Astrocyte (in vitro differentiated cells and primary cell): ENCODE measurements around the gene TNIP1.

Experiments used
- CTCF ChIP-seq: IDR thresholded peaks from 2 replicates; pipeline ENCODE4 v1.5.1; 2011; ENCODE audit warnings: low read depth, mild to moderate bottlenecking, inconsistent platforms, low read length, moderate library complexity; ENCODE audit not compliant: insufficient read depth
- EZH2 ChIP-seq: IDR thresholded peaks from 2 replicates; pipeline ENCODE4 v1.6.1; 2012; ENCODE audit warnings: mild to moderate bottlenecking, low read length, inconsistent platforms; ENCODE audit not compliant: insufficient read depth

- TF ChIP-seq CTCF: no peak
- no peak for TF ChIP-seq EZH2
These were observed 68.0 kb downstream of the TNIP1 start for GRCh38 chr5:151012862-151013261.
